Hematopoietic multipotent progenitor cell treated with erythropoietin and hydrocortisone succinate and interleukin-3 and kit ligand, for 6 days (in vitro differentiated cells): ENCODE data around the gene OAS3.
"Not testable (repeated sequence)": the region's sequence is repeated elsewhere in the genome, so short reads cannot be mapped to it uniquely, and the experiment has no call there.

Experiments used
- DNase-seq: peaks from one replicate; pipeline ENCODE4 v3.0.0-alpha.2; 2015

Gene OAS3

DNA sequence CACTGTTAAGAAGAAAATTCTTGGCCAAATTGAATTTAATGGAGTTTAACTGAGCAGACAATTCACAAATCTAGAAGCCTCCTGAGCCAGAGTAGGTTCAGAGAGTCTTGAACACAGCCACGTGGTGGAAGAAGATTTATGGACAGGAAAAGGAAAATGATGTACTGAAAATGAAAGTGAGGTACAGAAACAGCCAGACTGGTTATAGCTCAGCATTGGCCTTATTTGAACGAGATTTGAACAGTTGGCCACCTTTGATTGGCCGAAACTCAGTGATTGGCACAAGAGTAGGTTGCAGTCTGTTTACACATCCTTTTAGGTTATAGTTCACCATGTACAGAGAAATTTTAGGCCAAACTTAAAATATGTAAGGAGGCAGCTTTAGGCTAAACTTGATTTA is 50.0 kb downstream of the OAS3 start:
- no peak for DNase-seq

DNA sequence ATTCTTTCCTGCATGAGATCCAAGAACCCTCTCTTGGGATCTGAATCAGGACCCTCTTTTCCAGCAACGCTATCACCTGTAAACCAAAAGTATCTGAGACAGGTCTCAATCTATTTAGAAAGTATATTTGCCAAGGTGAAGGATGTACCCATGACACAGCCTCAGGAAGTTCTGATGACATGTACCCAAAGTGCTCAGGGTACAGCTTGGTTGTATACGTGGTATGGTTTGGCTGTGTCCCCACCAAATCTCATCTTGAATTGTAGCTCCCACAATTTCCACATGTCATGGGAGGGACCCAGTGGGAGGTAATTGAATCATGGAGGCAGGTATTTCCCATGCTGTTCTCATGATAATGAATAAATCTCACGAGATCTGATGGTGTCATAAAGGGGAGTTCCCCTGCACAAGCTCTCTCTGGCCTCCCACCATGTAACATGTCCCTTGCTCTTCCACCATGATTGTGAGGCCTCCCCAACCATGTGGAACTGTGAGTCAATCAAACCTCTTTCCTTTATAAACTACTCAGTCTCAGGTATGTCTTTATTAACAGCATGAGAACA is 50.6 kb downstream of the OAS3 start:
- DNase-seq = not testable (repeated sequence)

- no peak for DNase-seq
These were observed 51.5 kb downstream of the OAS3 start for GRCh38 chr12:112989806-112990205.

DNA sequence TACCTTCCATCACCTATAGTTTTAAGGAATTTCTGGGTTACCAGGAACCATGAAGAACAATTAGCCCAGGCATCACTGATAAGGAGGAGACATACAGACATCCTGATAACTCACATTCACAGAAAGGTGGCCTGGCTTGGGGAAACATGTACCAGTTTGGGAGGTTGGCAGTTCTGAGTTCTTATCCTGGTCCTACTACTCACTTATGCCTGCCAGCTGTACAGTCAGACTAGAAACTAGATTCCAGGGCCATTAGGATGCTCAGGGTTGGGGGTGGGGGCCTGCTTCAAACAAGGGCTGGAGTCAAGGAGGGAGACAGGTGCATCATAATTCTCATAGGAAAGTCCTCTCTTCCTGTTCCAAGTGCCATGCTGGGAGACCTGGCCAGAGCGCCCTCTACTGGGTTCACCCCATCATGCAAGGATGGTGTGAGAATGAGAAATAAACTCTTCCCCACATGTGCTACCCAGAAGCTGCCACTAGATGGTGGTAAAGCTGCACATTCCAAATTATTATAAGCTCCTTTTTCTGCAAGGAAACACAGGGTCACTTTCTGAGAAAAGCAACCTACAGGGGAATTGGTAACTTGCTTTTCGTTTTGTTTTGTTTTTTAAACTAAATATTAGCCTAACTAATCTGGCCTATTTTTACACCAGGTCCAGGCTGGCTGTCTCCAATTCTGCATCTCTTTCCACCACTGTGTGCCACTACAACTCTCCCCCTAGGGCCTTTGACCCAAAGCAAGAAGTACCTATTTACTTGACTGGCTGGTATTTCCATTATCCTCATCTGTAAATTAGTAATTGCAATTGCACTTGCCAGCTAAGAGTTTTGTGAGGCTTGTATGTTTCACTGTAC is 54.5 kb downstream of the OAS3 start:
- peak; percentile 77 for DNase-seq

GRCh38 chr12:112995008-112995407 is 56.7 kb downstream of the OAS3 start:
- no peak for DNase-seq

GRCh38 chr12:112996501-112996900 is 58.2 kb downstream of the OAS3 start:
- no peak for DNase-seq

DNA sequence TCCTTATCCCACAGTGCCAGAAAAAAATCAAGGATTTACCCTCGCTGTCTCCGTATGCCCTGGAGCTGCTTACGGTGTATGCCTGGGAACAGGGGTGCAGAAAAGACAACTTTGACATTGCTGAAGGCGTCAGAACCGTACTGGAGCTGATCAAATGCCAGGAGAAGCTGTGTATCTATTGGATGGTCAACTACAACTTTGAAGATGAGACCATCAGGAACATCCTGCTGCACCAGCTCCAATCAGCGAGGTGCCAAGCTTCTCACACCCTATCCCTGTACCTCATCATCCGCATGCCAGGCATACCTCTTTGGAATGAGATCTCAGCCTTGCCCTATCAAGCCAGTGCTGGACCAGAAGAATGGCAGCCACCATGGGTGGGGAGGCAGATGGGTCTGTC is 59.2 kb downstream of the OAS3 start:
- DNase-seq = no peak

DNA sequence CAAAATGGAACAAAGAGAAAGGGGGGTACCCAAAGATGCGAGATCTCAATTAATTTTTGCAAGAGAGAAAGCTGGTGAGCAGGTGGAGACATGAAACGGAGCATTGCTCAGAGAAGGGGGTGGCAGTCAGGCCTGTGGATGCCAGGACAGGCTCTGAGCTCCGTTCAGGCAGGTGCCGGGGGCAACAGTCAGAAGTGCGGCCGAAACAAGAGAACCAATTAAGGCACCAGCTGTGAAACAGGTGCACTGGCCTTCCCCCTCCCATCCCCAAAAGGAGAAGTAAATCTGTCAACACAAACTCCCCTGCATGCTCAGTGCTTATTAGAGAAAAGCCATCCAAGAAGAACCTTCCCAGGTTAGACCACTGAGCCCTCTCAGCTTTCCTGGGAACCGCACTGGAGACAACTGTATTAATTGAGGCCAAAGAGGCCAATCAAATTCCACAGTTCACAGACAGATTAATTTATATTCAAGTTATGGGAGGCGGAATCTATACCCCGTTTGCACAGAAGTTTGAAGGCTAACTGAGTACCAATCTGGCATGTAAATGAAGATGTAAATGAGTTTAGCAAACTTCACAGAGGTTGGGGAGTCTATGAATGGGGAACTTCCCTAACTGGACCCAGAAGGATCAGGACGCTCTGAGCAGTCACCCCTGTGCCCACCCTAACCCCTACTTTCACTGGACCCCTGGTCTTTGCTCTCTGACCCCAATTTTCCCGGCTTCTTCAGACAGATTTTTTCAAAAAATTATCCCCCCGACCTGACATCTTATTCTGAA is 60.9 kb downstream of the OAS3 start:
- no peak for DNase-seq

DNA sequence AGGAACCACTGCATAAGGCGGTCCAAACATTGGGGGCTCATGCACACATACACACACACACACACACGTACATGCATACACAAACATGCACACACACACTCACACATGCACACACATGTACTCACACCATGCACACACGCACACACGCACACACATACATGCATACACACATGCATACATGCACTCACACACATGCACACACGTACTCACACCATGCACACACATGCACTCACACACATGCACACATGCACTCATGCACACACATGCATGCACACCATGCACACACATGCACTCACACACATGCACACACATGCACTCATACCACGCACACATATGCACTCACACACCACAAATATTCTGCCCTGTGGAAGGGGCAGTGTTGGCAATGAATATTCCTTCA is 62.2 kb downstream of the OAS3 start:
- no peak for DNase-seq

DNA sequence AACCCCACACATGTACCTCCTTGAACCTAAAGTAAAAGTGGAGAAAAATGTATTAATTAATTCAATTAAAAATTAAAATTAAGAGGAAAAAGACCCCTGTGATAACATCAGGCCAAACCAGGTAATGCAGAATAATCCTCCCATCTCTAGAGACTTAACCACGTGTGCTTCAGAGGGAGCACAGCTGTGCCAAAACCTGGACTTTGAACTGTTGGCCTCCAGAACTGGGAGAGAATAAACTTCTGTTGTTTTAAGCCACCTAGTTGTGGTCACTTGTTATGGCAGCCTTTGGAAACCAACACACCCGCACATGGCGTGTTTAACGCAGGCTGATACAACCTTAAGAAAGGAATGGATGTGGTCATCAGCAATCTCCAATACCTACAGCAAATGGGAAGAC is 63.9 kb downstream of the OAS3 start:
- no peak for DNase-seq

DNA sequence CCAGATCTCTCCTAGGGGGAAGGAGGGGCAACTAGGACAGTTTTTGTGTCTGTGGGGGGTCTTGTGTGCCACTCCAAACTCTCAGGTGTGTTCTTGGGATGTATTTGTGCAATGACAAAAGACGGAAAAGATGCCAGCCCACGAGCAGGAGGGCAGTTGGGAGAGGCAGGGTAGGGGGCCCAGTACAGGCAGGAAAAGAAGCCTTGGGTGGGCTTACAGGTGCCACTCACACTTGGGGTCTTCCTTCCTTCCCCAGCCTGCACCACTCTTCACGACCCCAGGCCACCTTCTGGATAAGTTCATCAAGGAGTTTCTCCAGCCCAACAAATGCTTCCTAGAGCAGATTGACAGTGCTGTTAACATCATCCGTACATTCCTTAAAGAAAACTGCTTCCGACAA is 64.4 kb downstream of the OAS3 start:
- no peak for DNase-seq

DNA sequence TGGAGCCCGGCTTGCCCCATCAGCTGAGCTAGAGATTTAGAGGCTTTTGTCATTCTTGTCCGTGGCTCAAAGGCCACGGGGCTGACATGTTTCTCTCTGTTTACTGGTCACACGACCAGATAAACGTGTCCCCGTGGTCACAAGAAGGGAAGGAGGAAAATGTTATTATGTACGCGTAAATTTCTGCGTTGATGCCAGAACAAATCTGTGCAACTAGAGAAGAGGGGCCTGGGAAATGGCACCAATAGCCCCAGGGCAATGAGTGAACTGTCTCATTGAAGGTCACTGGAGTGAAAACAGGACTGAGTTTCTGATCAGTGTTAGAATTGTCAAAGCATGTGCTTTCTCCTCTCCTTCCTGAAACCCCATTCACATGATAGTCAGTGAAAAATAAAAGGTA is 65.4 kb downstream of the OAS3 start:
- no peak for DNase-seq

DNA sequence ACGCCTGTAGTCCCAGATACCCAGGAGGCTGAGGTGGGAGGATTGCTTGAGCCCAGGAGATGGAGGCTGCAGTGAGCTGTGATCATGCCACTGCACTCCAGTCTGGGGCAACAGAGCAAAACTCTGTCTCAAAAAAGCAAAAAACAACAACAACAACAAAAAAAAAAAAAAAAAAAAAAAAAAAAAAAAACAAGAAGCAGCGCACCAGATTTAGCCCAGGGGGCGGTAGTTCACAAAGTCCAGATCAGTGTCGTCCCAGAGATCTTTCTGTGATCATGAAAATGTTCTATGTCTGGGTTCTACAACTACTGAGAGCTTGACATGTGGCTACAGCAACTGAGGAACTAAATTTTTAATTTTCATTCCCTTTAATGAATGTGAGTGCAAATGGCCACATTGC is 67.5 kb downstream of the OAS3 start:
- DNase-seq = peak; percentile 30

GRCh38 chr12:113006206-113006605 is 67.9 kb downstream of the OAS3 start:
- no peak for DNase-seq

DNA sequence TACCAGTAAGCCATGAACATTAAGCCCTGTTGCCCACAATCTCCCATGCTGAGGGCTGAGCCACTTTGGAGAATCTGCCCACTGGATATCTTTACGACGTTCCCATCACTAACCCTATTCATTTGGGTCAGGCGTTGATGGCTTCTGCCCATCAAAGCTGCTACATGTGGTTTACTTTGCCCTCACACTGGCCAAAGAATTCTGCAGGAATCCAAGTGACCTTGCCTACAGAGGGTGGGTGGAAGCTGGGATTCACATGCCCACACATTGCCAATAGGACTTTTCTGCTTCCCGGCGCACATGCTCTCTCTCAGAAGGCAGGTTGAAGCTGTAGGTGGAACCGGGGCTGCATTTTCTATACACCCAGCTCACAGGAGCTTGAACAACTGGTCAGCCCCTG is 68.4 kb downstream of the OAS3 start:
- no peak for DNase-seq

DNA sequence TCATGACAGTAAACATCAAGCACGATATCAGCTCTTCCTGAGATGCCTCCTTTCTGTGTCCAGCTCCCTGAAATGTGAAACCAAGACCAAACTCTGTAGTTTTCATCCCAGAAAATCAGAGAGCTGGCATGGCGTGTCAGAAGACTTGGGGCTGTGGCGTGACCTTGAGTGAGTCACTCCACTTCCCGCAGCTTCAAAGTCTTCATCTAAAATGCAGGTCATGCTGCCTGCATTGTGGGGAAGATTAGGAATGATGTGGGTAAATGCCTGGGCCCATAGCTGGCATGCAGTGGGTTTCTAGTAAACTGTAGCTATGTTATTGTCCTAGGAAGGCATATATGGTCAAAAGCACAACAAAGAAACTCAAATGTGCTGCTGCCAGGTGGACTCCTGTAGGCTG is 68.9 kb downstream of the OAS3 start:
- DNase-seq = no peak

- DNase-seq = no peak
These were observed 72.4 kb downstream of the OAS3 start for GRCh38 chr12:113010701-113011100.

DNA sequence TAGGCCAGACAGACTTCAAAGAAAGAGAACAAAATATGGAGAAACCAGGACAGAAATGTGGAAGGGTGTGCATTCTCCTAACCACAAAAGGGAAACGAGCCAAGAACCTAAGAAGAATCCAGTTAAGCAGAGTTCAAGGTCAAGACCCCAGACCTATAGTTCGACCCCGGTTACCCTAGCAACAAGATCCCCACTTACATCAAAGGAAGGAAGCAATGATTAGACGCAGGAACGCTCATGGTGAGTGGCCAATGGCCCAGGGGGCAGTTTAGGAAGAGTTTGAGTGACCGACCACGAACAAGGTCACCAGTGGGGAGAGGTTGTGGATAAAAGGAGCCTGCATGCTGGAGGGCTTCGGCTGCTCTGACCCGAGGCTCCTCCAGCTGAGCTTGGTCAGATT is 76.3 kb downstream of the OAS3 start:
- DNase-seq = no peak

- no peak for DNase-seq
These were observed 78.5 kb downstream of the OAS3 start for GRCh38 chr12:113016796-113017195.

- DNase-seq = no peak
These were observed 80.8 kb downstream of the OAS3 start for GRCh38 chr12:113019025-113019424.

DNA sequence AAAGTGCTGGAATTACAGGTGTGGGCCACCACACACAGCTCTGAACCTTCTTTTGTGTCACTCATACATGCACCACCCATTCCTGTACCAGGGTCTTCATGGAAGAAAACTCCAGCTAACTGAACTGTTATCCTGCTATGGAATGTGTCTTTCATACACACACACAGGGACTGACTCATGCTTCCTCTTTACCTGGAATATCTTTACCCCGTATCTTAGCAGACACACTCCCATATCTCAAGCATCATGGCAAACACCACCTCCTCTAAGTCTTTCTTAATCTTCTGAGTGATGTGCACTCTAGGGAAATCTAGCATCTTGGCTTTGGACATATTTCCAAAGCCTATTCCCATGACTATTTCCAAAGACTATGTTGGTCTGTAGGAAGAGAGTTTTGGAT is 83.2 kb downstream of the OAS3 start:
- no peak for DNase-seq
